Prostate gland (tissue), 2 donors: ENCODE results near the gene ACVR1.

ENCODE experiments used
- POLR2A ChIP-seq: fragments of 450-650 bp; IDR thresholded peaks from one replicate; pipeline ENCODE4 v1.6.1; 2016; ENCODE audit warnings: antibody characterized with exemption, mild to moderate bottlenecking
- POLR2AphosphoS5 ChIP-seq: sonication (generic); formaldehyde crosslinking; IDR thresholded peaks from one replicate; pipeline ENCODE4 v1.6.1; 2017; ENCODE audit warnings: antibody characterized with exemption
- TF ChIP-seq, protein P1 (sequence below), 4 experiments: fragments of 200-600 bp in 2 of 4; fragments of 450-650 bp in 2 of 4; sonication (generic) in 2 of 4; IDR thresholded peaks; 1 replicate in 3 of 4; 2 replicates in 1 of 4; pipeline ENCODE4 v1.5.1; 2016 to 2019; ENCODE audit warnings: antibody characterized with exemption in 4 of 4, mild to moderate bottlenecking in 2 of 4, moderate library complexity in 2 of 4

DNA sequence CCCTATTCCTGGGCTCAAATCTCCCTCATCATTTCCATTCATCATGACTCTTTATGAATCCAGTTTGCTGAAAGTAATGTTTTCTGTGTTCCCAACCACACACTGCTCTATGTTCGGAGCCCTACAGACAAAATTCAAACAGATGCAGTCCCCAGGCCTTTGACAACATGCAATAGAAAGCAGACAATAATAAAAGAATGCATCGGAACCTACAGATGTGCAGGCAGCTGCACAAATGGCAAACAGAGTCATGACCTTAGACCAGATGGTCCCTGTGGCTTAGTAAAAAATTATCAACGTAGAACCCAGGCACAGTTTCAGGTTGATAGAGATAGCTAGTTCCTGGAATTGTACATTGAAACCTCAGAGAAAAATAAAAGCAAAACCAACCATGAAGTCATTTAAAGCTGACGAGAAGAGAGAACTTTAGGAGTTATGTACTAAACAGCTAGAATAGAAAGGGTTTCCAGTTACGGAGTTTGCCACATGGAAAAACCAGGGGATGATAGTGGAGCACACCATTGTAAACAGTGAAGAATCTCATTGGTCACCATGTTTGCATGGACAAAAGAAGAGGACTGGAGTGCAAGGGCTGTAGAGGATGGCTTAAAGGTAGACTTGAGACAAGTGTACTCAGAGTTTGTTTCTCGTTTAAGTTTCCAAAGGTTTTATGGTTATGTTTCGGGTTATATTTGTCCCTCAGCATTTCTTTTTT lies 23.2 kb upstream of the ACVR1 start:
- TF ChIP-seq, protein P1, sequence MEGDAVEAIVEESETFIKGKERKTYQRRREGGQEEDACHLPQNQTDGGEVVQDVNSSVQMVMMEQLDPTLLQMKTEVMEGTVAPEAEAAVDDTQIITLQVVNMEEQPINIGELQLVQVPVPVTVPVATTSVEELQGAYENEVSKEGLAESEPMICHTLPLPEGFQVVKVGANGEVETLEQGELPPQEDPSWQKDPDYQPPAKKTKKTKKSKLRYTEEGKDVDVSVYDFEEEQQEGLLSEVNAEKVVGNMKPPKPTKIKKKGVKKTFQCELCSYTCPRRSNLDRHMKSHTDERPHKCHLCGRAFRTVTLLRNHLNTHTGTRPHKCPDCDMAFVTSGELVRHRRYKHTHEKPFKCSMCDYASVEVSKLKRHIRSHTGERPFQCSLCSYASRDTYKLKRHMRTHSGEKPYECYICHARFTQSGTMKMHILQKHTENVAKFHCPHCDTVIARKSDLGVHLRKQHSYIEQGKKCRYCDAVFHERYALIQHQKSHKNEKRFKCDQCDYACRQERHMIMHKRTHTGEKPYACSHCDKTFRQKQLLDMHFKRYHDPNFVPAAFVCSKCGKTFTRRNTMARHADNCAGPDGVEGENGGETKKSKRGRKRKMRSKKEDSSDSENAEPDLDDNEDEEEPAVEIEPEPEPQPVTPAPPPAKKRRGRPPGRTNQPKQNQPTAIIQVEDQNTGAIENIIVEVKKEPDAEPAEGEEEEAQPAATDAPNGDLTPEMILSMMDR (IDR thresholded peaks at IDR 0.05): no peak
- no peak for TF ChIP-seq POLR2AphosphoS5
- no peak for TF ChIP-seq POLR2A
